ENCODE data around the gene RABL6. TPM values are rescaled to one million over a fixed set of nuclear protein-coding genes. Genes with fewer than 3 reads are reported as not detected.

RABL6 gene
- polyA plus RNA-seq, 1 donor from 2014 or later: 19.7 TPM

GRCh38 chr9:136886610-136887597, 79.2 kb downstream of the RABL6 start:
- H3K9me3 Mint-ChIP-seq: no peaks in the 10 kb centered on the region
- no peaks in the 10 kb centered on the region for H3K27me3 Mint-ChIP-seq
- peak overlapping the region; percentile 85 to 96 (median 94) for H3K4me3 Mint-ChIP-seq
- H3K36me3 Mint-ChIP-seq: no peaks in the 10 kb centered on the region
- H3K4me1 Mint-ChIP-seq: peaks cover 16 to 22% (median 18%) of the 10 kb centered on the region in 3 donors
- H3K27ac Mint-ChIP-seq: peak overlapping the region; percentile 90 to 96 (median 95)

GRCh38 chr9:136888454-136888853, 80.7 kb downstream of the RABL6 start:
- peaks cover 12 to 15% (median 13%) of the 10 kb centered on the region in 3 donors for H3K4me1 Mint-ChIP-seq
- H3K36me3 Mint-ChIP-seq: no peaks in the 10 kb centered on the region
- peak overlapping the region in 2 of 4 donors; percentile 35 to 52 for H3K4me3 Mint-ChIP-seq
- H3K9me3 Mint-ChIP-seq: no peaks in the 10 kb centered on the region
- H3K27me3 Mint-ChIP-seq: no peaks in the 10 kb centered on the region
- H3K27ac Mint-ChIP-seq: peak overlapping the region in 1 of 3 donors; percentile 39

- peaks cover 13 to 17% (median 13%) of the 10 kb centered on the region in 3 donors for H3K4me1 Mint-ChIP-seq
- H3K27ac Mint-ChIP-seq: no peak overlapping the region
Observed at GRCh38 chr9:136889858-136890257, 82.1 kb downstream of the RABL6 start.

GRCh38 chr9:136890661-136891060, 82.9 kb downstream of the RABL6 start:
- Mint-ChIP-seq H3K36me3 (no peaks in the 10 kb centered on the region), H3K9me3 (no peaks in the 10 kb centered on the region), H3K4me3 (peak overlapping the region in 2 of 4 donors; percentile 17 to 39), H3K27ac (no peak overlapping the region), H3K4me1 (peaks cover 13 to 17% (median 13%) of the 10 kb centered on the region in 3 donors), H3K27me3 (no peaks in the 10 kb centered on the region)

More at GRCh38 chr9:136889858-136890257, 82.1 kb downstream of the RABL6 start:
- Mint-ChIP-seq H3K9me3 (no peaks in the 10 kb centered on the region), H3K4me3 (peak overlapping the region in 1 of 4 donors; percentile 35), H3K36me3 (no peaks in the 10 kb centered on the region), H3K27me3 (no peaks in the 10 kb centered on the region)

Other genes starting within 250 kb of the RABL6 start
- gene EGFL7, start 145.0 kb upstream of the RABL6 start, polyA plus RNA-seq: not detected
- 42.0 TPM for gene AGPAT2, start 120.5 kb upstream of the RABL6 start, polyA plus RNA-seq
- gene DIPK1B, start 95.4 kb upstream of the RABL6 start, polyA plus RNA-seq: 0.90 TPM
- 68.0 TPM for gene LCN10, start 65.0 kb upstream of the RABL6 start, polyA plus RNA-seq
- gene LCN6, start 59.4 kb upstream of the RABL6 start, polyA plus RNA-seq: not detected
- 0.44 TPM for gene LCN8, start 49.7 kb upstream of the RABL6 start, polyA plus RNA-seq
- not detected for gene LCN15, start 43.4 kb upstream of the RABL6 start, polyA plus RNA-seq
- 45.9 TPM for gene TMEM141, start 16.6 kb upstream of the RABL6 start, polyA plus RNA-seq
- gene CCDC183, start 11.6 kb upstream of the RABL6 start, polyA plus RNA-seq: 0.78 TPM
- gene AJM1, start 34.5 kb downstream of the RABL6 start, polyA plus RNA-seq: 0.10 TPM
- 91.6 TPM for gene PHPT1, start 41.5 kb downstream of the RABL6 start, polyA plus RNA-seq
- 0.11 TPM for gene MAMDC4, start 44.4 kb downstream of the RABL6 start, polyA plus RNA-seq
- gene EDF1, start 58.4 kb downstream of the RABL6 start, polyA plus RNA-seq: 378 TPM
- 42.8 TPM for gene TRAF2, start 78.6 kb downstream of the RABL6 start, polyA plus RNA-seq
- 108 TPM for gene FBXW5, start 136.8 kb downstream of the RABL6 start, polyA plus RNA-seq
- not detected for gene C8G, start 137.3 kb downstream of the RABL6 start, polyA plus RNA-seq
- not detected for gene LCN12, start 144.3 kb downstream of the RABL6 start, polyA plus RNA-seq
- gene PTGDS, start 169.6 kb downstream of the RABL6 start, polyA plus RNA-seq: not detected
- gene LCNL1, start 175.0 kb downstream of the RABL6 start, polyA plus RNA-seq: not detected
- gene PAXX, start 184.5 kb downstream of the RABL6 start, polyA plus RNA-seq: 64.3 TPM
- gene CLIC3, start 188.6 kb downstream of the RABL6 start, polyA plus RNA-seq: 3.5 TPM
- 3.9 TPM for gene ABCA2, start 220.3 kb downstream of the RABL6 start, polyA plus RNA-seq
- gene FUT7, start 224.1 kb downstream of the RABL6 start, polyA plus RNA-seq: 26.6 TPM
- gene NPDC1, start 238.2 kb downstream of the RABL6 start, polyA plus RNA-seq: 2.0 TPM
- not detected for gene ENTPD2, start 246.1 kb downstream of the RABL6 start, polyA plus RNA-seq